HL-60 (cell line): Measurements from ENCODE around the gene CEP95.

Experiments used
- CTCF ChIP-seq: IDR thresholded peaks from one replicate; pipeline ENCODE4 v1.5.1; 2011; ENCODE audit warnings: low read length, control low read depth, inconsistent platforms; ENCODE audit not compliant: insufficient read depth
- GABPA ChIP-seq: IDR thresholded peaks from 2 replicates; pipeline ENCODE4 v1.6.1; 2012; ENCODE audit warnings: low read depth

- TF ChIP-seq CTCF, result no peak
- no peak for TF ChIP-seq GABPA
These were observed 13.6 kb downstream of the CEP95 start for GRCh38 chr17:64520359-64520758.
